Prostate gland (tissue), 2 donors: ENCODE data around the gene GABPA. TPM values are rescaled to one million over a fixed set of nuclear protein-coding genes. Genes with fewer than 3 reads are reported as not detected.
A peak's percentile ranks its signal among the peaks of the same experiment; 100 is the strongest.

Source experiments
- DNase-seq: peaks from one replicate; pipeline ENCODE4 v3.0.0-alpha.2; 2019; ENCODE audit warnings: low spot score
- H3K27ac ChIP-seq, 2 donors: fragments of 200-600 bp; sonication (generic); 2 replicates each; pipeline ENCODE4 v1.5.1; 2017 to 2019
- H3K27me3 ChIP-seq: fragments of 200-600 bp; sonication (generic); replicated peaks from 2 replicates; pipeline ENCODE4 v1.5.1; 2019; ENCODE audit not compliant: insufficient read depth
- H3K36me3 ChIP-seq, 2 donors: fragments of 200-600 bp; sonication (generic); 1 replicate in 1 of 2; 2 replicates in 1 of 2; pipeline versions ENCODE4 v1.5.1 to v1.8.1; 2017 to 2019
- H3K4me1 ChIP-seq: fragments of 200-600 bp; sonication (generic); replicated peaks from 2 replicates; pipeline ENCODE4 v1.5.1; 2019
- H3K4me3 ChIP-seq, 2 donors: fragments of 200-600 bp; sonication (generic); 2 replicates each; pipeline ENCODE4 v1.5.1; 2017 to 2019
- H3K9me3 ChIP-seq: fragments of 200-600 bp; sonication (generic); 2 replicates; pipeline ENCODE4 v1.5.1; 2017
- POLR2A ChIP-seq: fragments of 450-650 bp; IDR thresholded peaks from one replicate; pipeline ENCODE4 v1.6.1; 2016; ENCODE audit warnings: antibody characterized with exemption, mild to moderate bottlenecking
- POLR2AphosphoS5 ChIP-seq: sonication (generic); formaldehyde crosslinking; IDR thresholded peaks from one replicate; pipeline ENCODE4 v1.6.1; 2017; ENCODE audit warnings: antibody characterized with exemption
- WGBS: methylation state at CpG from one replicate; pipeline ENCODE4 v1.1.5; 2018; 5-methylcytosine and 5-hydroxymethylcytosine counted together
- intact Hi-C: fragments of 100-400 bp; cut with DNase I; formaldehyde crosslinking; loops from one replicate; pipeline ENCODE4 v1.14.2; 2022
- total RNA-seq, 2 donors: library from RNA; depleted of rRNA; stranded (reverse); fragments of >200 nt; gene quantifications; one replicate each; pipeline ENCODE4 v1.1.0, GENCODE V29; 2016
- TF ChIP-seq, protein P1 (sequence below), 4 experiments: fragments of 200-600 bp in 2 of 4; fragments of 450-650 bp in 2 of 4; sonication (generic) in 2 of 4; IDR thresholded peaks; 1 replicate in 3 of 4; 2 replicates in 1 of 4; pipeline ENCODE4 v1.5.1; 2016 to 2019; ENCODE audit warnings: antibody characterized with exemption in 4 of 4, mild to moderate bottlenecking in 2 of 4, moderate library complexity in 2 of 4

GABPA gene
- total RNA-seq, 2 donors from 2014 or later = 18.9 to 19.9 TPM

GRCh38 chr21:25790122-25790877 lies 55.5 kb downstream of the GABPA start:
- peak overlapping the region; percentile 11 to 15 for H3K4me3 ChIP-seq
- H3K9me3 ChIP-seq = no peaks in the 10 kb centered on the region
- 2% methylated on average over 7 of the region's 7 CpGs for WGBS
- no peak for DNase-seq
- peak overlapping the region in 1 of 2 donors; percentile 27 for H3K27ac ChIP-seq
- no peaks in the 10 kb centered on the region for H3K36me3 ChIP-seq
- TF ChIP-seq POLR2A (no peak), POLR2AphosphoS5 (no peak)
- TF ChIP-seq, protein P1, sequence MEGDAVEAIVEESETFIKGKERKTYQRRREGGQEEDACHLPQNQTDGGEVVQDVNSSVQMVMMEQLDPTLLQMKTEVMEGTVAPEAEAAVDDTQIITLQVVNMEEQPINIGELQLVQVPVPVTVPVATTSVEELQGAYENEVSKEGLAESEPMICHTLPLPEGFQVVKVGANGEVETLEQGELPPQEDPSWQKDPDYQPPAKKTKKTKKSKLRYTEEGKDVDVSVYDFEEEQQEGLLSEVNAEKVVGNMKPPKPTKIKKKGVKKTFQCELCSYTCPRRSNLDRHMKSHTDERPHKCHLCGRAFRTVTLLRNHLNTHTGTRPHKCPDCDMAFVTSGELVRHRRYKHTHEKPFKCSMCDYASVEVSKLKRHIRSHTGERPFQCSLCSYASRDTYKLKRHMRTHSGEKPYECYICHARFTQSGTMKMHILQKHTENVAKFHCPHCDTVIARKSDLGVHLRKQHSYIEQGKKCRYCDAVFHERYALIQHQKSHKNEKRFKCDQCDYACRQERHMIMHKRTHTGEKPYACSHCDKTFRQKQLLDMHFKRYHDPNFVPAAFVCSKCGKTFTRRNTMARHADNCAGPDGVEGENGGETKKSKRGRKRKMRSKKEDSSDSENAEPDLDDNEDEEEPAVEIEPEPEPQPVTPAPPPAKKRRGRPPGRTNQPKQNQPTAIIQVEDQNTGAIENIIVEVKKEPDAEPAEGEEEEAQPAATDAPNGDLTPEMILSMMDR (IDR thresholded peaks at IDR 0.05) = peak in 2 of 4 experiments; percentile 15 to 41
- intact Hi-C loops = loop anchor here (10.0 kb wide), 1 partner anchor 925 kb away; no protein-coding TSS in a partner anchor
- H3K4me1 ChIP-seq = no peaks in the 10 kb centered on the region
- no peaks in the 10 kb centered on the region for H3K27me3 ChIP-seq

DNA sequence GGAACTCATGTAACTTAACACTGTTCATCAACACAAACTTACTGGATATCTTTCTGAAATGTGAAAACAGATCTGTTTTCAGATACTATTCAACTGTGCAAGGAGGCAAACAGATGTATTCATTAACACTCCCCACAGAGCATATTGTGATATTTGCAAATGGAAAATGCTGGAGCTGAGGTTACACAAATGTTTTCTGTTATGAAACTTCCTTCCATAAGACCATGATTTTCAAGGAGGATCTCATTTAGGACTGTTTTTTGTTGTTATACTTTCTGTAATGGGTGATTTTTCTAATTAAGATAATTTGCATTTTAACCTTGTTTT lies 56.1 kb downstream of the GABPA start:
- no peaks in the 10 kb centered on the region for H3K4me1 ChIP-seq
- no peaks in the 10 kb centered on the region for H3K27me3 ChIP-seq
- no peaks in the 10 kb centered on the region for H3K9me3 ChIP-seq
- intact Hi-C loops = loop anchor here (10.0 kb wide), 1 partner anchor 924 kb away; no protein-coding TSS in a partner anchor
- DNase-seq = no peak
- H3K4me3 ChIP-seq = peak overlapping the region in 1 of 2 donors; percentile 15
- no peak overlapping the region for H3K27ac ChIP-seq
- no peaks in the 10 kb centered on the region for H3K36me3 ChIP-seq
- TF ChIP-seq, protein P1 (IDR thresholded peaks at IDR 0.05) = no peak
- no peak for TF ChIP-seq POLR2AphosphoS5
- TF ChIP-seq POLR2A = no peak

GRCh38 chr21:25791319-25791718 lies 56.5 kb downstream of the GABPA start:
- TF ChIP-seq, protein P1 (IDR thresholded peaks at IDR 0.05) = no peak
- TF ChIP-seq POLR2AphosphoS5 = no peak
- TF ChIP-seq POLR2A = no peak
- Histone ChIP-seq H3K4me3 (no peak overlapping the region), H3K27ac (no peak overlapping the region), H3K36me3 (no peaks in the 10 kb centered on the region), H3K27me3 (no peaks in the 10 kb centered on the region), H3K9me3 (no peaks in the 10 kb centered on the region), H3K4me1 (no peaks in the 10 kb centered on the region)
- WGBS = 93% methylated on average over 1 of the region's 1 CpG
- intact Hi-C loops = loop anchor here (10.0 kb wide), 1 partner anchor 923 kb away; no protein-coding TSS in a partner anchor
- no peak for DNase-seq

DNA sequence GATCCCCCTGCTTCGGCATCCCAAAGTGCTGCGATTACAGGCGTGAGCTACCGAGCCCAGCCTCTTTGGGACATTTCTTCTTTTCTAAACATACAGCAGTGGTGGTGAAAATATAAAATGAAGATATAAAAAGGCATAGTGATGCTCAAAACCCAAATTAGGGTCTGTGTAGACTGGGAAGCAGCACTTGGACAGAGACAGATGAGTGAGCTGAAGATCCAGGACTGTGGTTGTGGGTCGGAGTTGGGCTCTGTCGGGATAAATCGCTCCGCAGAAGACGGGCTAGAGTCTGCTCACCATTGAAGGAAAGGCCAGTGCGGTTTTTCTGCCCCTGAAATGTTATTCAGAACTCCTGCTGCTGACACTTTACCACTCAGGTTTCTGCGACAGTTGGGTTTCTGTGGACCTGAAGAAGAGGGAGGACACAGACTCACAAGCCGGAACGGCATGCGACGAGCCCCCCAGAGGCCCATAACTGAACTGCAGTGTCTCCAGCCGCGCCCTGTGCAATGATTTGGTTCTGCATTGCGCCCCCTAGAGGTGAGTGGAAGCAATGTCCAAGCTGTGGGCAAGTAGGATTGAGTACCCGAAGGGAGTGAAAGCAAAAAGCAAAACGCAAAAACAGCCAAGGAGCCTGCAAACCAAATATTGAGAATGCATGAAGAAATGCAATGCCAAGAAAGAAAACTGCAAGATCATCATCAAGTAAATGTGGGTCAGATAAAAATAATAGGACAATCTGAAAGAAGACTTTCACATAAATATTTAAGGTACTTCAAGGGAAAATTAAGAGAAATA lies 66.6 kb downstream of the GABPA start:
- H3K36me3 ChIP-seq = no peaks in the 10 kb centered on the region
- peak; percentile 24 for DNase-seq
- H3K27me3 ChIP-seq = no peaks in the 10 kb centered on the region
- H3K4me3 ChIP-seq = no peak overlapping the region
- no peaks in the 10 kb centered on the region for H3K9me3 ChIP-seq
- WGBS = 38% methylated on average over 20 of the region's 20 CpGs
- H3K27ac ChIP-seq = no peak overlapping the region
- no peak for TF ChIP-seq POLR2AphosphoS5
- TF ChIP-seq, protein P1 (IDR thresholded peaks at IDR 0.05) = peak; percentile 27 to 73 (median 66)
- no peak for TF ChIP-seq POLR2A
- no peaks in the 10 kb centered on the region for H3K4me1 ChIP-seq
- intact Hi-C loops = no loop called here
